Uterus (tissue), 2 donors: ENCODE results near the gene CCN2.

Experiments used
- CTCF ChIP-seq, 4 experiments: fragments of 200-600 bp in 2 of 4; fragments of 450-650 bp in 2 of 4; sonication (generic) in 2 of 4; IDR thresholded peaks; one replicate each; pipeline ENCODE4 v1.5.1; 2016 to 2019; ENCODE audit warnings: antibody characterized with exemption in 4 of 4, mild to moderate bottlenecking in 2 of 4, moderate library complexity in 1 of 4
- POLR2A ChIP-seq, 2 donors: fragments of 450-650 bp; IDR thresholded peaks; one replicate each; pipeline ENCODE4 v1.6.1; 2016; ENCODE audit warnings: antibody characterized with exemption in 2 of 2, mild to moderate bottlenecking in 1 of 2, moderate library complexity in 1 of 2

GRCh38 chr6:131995917-131996316, 44.7 kb upstream of the CCN2 start:
- TF ChIP-seq CTCF (IDR thresholded peaks at IDR 0.05) = no peak
- no peak for TF ChIP-seq POLR2A (IDR thresholded peaks at IDR 0.05)
